H1 (cell line): ENCODE data around the gene GFPT1. TPM values are rescaled to one million over a fixed set of nuclear protein-coding genes. Genes with fewer than 3 reads are reported as not detected.

Source experiments
- CTCF ChIA-PET: fragments of 300-600 bp; sonication (Branson Sonifier 250); formaldehyde crosslinking; loops from one replicate; lab custom pipeline; 2021; ENCODE audit not compliant: partially characterized antibody; lab: Charles Lee
- POLR2A ChIA-PET: fragments of 300-600 bp; sonication (Branson Sonifier 250); formaldehyde crosslinking; loops from one replicate; lab custom pipeline; 2021; ENCODE audit warnings: inconsistent platforms; ENCODE audit not compliant: partially characterized antibody; lab: Charles Lee
- DNase-seq, 2 experiments: peaks; one replicate each; pipeline versions ENCODE4 v3.0.0 to v3.0.0-alpha.2; 2010 to 2022; ENCODE audit warnings: low spot score in 2 of 2, low read depth in 1 of 2, mixed read lengths in 1 of 2
- FAIRE-seq: peaks from 2 replicates; lab custom pipeline; 2011; peaks lifted over from hg19 to GRCh38; lab: Jason Lieb, UNC
- H2AFZ ChIP-seq: 2 replicates; pipeline ENCODE4 v1.8.1; 2012; ENCODE audit warnings: low read length, inconsistent platforms
- H2AK5ac ChIP-seq: 2 replicates; pipeline ENCODE4 v1.6.1; 2013; ENCODE audit warnings: low read depth, low read length
- H2BK120ac ChIP-seq: replicated peaks from 2 replicates; pipeline ENCODE3; 2013; ENCODE audit warnings: low read depth, low read length, inconsistent platforms
- H2BK12ac ChIP-seq: 2 replicates; pipeline ENCODE4 v1.6.1; 2013; ENCODE audit warnings: low read depth, low read length
- H2BK15ac ChIP-seq: 2 replicates; pipeline ENCODE4 v1.6.1; 2013; ENCODE audit warnings: low read length
- H2BK20ac ChIP-seq: 2 replicates; pipeline ENCODE4 v1.6.1; 2013; ENCODE audit warnings: low read length
- H2BK5ac ChIP-seq: 2 replicates; pipeline ENCODE4 v1.6.1; 2013; ENCODE audit warnings: low read depth, low read length
- H3K14ac ChIP-seq: 2 replicates; pipeline ENCODE4 v1.6.1; 2013; ENCODE audit warnings: inconsistent platforms; ENCODE audit not compliant: insufficient read length
- H3K18ac ChIP-seq: 2 replicates; pipeline ENCODE4 v1.6.1; 2013; ENCODE audit warnings: low read length; ENCODE audit errors: extremely low read depth
- H3K23ac ChIP-seq: 2 replicates; pipeline ENCODE4 v1.6.1; 2013; ENCODE audit warnings: inconsistent platforms; ENCODE audit not compliant: insufficient read length
- H3K23me2 ChIP-seq: 2 replicates; pipeline ENCODE4 v1.6.1; 2013; ENCODE audit warnings: low read depth, low read length
- H3K27ac ChIP-seq: 2 replicates; pipeline ENCODE4 v1.6.1; 2011; ENCODE audit warnings: low read depth, low read length, inconsistent platforms
- H3K27me3 ChIP-seq, 4 experiments: replicated peaks in 1 of 4; 1 replicate in 1 of 4; 2 replicates in 3 of 4; pipeline versions ENCODE4 v1.6.1 to v1.8.1; 2011 to 2013; ENCODE audit warnings: low read length in 3 of 4, mild to moderate bottlenecking in 3 of 4, inconsistent platforms in 2 of 4, mixed read lengths in 2 of 4, moderate library complexity in 1 of 4; ENCODE audit not compliant: control insufficient read depth in 3 of 4, insufficient read depth in 3 of 4; ENCODE audit errors: extremely low read depth in 1 of 4
- H3K36me3 ChIP-seq, 4 experiments: 2 replicates each; pipeline versions ENCODE4 v1.6.1 to v1.8.1; 2011 to 2013; ENCODE audit warnings: mild to moderate bottlenecking in 4 of 4, low read length in 3 of 4, moderate library complexity in 2 of 4, control low read depth in 1 of 4, inconsistent platforms in 1 of 4; ENCODE audit not compliant: insufficient read depth in 4 of 4, control insufficient read depth in 2 of 4
- H3K4ac ChIP-seq: replicated peaks from 2 replicates; pipeline ENCODE3; 2013; ENCODE audit warnings: low read length, low read depth, mixed read lengths, inconsistent platforms; ENCODE audit not compliant: insufficient read length
- H3K4me1 ChIP-seq, 4 experiments: replicated peaks in 1 of 4; 1 replicate in 1 of 4; 2 replicates in 3 of 4; pipeline versions ENCODE4 v1.6.1 to v1.8.1; 2011 to 2013; ENCODE audit warnings: low read length in 3 of 4, inconsistent platforms in 2 of 4, mixed read lengths in 1 of 4; ENCODE audit not compliant: insufficient read depth in 4 of 4, control insufficient read depth in 3 of 4
- H3K4me2 ChIP-seq, 2 experiments: 2 replicates each; pipeline versions ENCODE4 v1.6.1 to v1.8.1; 2011 to 2013; ENCODE audit warnings: low read depth in 2 of 2, low read length in 2 of 2, control low read depth in 1 of 2, inconsistent platforms in 1 of 2, mild to moderate bottlenecking in 1 of 2; ENCODE audit not compliant: insufficient read depth in 1 of 2
- H3K4me3 ChIP-seq, 4 experiments: fragments of 200-600, 300-600 bp in 1 of 4; sonication (generic), shearing (Covaris generic), sonication (Bioruptor Twin) in 1 of 4; 2 replicates each; pipeline versions ENCODE4 v1.5.1 to v1.8.1; 2011 to 2016; ENCODE audit warnings: low read length in 4 of 4, low read depth in 3 of 4, control low read depth in 2 of 4, inconsistent platforms in 2 of 4, mild to moderate bottlenecking in 2 of 4, mixed read lengths in 1 of 4, moderate library complexity in 1 of 4; ENCODE audit not compliant: insufficient read depth in 2 of 4; ENCODE audit errors: extremely low read depth in 1 of 4
- H3K56ac ChIP-seq: replicated peaks from 2 replicates; pipeline ENCODE3; 2013; ENCODE audit warnings: low read depth, mild to moderate bottlenecking, mixed read lengths, low read length, inconsistent platforms; ENCODE audit not compliant: insufficient read length
- H3K79me1 ChIP-seq: 2 replicates; pipeline ENCODE4 v1.6.1; 2013; ENCODE audit warnings: low read depth, low read length, control low read depth
- H3K79me2 ChIP-seq, 2 experiments: 2 replicates each; pipeline versions ENCODE4 v1.6.1 to v1.8.1; 2012 to 2013; ENCODE audit warnings: low read length in 2 of 2, mild to moderate bottlenecking in 2 of 2, inconsistent platforms in 1 of 2; ENCODE audit not compliant: insufficient read depth in 2 of 2, control insufficient read depth in 1 of 2
- H3K9ac ChIP-seq, 4 experiments: replicated peaks in 1 of 4; 1 replicate in 1 of 4; 2 replicates in 3 of 4; pipeline versions ENCODE4 v1.6.1 to v1.8.1; 2011 to 2013; ENCODE audit warnings: low read depth in 3 of 4, low read length in 3 of 4, control low read depth in 2 of 4, mild to moderate bottlenecking in 2 of 4, moderate library complexity in 2 of 4, inconsistent platforms in 1 of 4; ENCODE audit errors: extremely low read depth in 1 of 4
- H3K9me3 ChIP-seq, 2 experiments: 2 replicates each; pipeline versions ENCODE4 v1.6.1 to v1.8.1; 2012 to 2013; ENCODE audit warnings: mild to moderate bottlenecking in 2 of 2, moderate library complexity in 2 of 2, control low read depth in 1 of 2, inconsistent platforms in 1 of 2, low read depth in 1 of 2, low read length in 1 of 2, mixed read lengths in 1 of 2; ENCODE audit not compliant: insufficient read depth in 2 of 2
- H4K20me1 ChIP-seq, 2 experiments: replicated peaks in 1 of 2; 2 replicates each; pipeline versions ENCODE3 to v1.8.1; 2011 to 2013; ENCODE audit warnings: inconsistent platforms in 2 of 2, low read length in 2 of 2, mild to moderate bottlenecking in 1 of 2; ENCODE audit not compliant: insufficient read depth in 2 of 2, control insufficient read depth in 1 of 2
- H4K5ac ChIP-seq: 2 replicates; pipeline ENCODE4 v1.6.1; 2013; ENCODE audit warnings: low read length, low read depth, mixed read lengths, inconsistent platforms; ENCODE audit not compliant: insufficient read length
- H4K8ac ChIP-seq: 2 replicates; pipeline ENCODE4 v1.8.0; 2013; ENCODE audit warnings: mild to moderate bottlenecking, moderate library complexity, low read length, inconsistent platforms; ENCODE audit not compliant: insufficient read depth; ENCODE audit errors: extremely low read depth
- H4K91ac ChIP-seq: replicated peaks from 2 replicates; pipeline ENCODE3; 2013; ENCODE audit warnings: low read length, mixed read lengths, inconsistent platforms; ENCODE audit not compliant: insufficient read length
- ATF3 ChIP-seq: IDR thresholded peaks from 2 replicates; pipeline ENCODE4 v1.6.1; 2011; ENCODE audit warnings: low read depth, mild to moderate bottlenecking, low read length; ENCODE audit not compliant: insufficient read depth
- CEBPB ChIP-seq: IDR thresholded peaks from 2 replicates; pipeline ENCODE4 v1.6.1; 2012; ENCODE audit warnings: low read depth, low read length
- E2F6 ChIP-seq: IDR thresholded peaks from 2 replicates; pipeline ENCODE4 v1.6.1; 2012; ENCODE audit warnings: inconsistent platforms
- POLR2AphosphoS5 ChIP-seq: IDR thresholded peaks from 2 replicates; pipeline ENCODE4 v1.6.1; 2011; ENCODE audit warnings: low read depth, low read length
- RBBP5 ChIP-seq: IDR thresholded peaks from 2 replicates; pipeline ENCODE4 v1.7.1; 2012; ENCODE audit warnings: low read depth, mild to moderate bottlenecking, inconsistent platforms, low read length, moderate library complexity, borderline replicate concordance
- SIX5 ChIP-seq: IDR thresholded peaks from 2 replicates; pipeline ENCODE4 v1.6.1; 2011; ENCODE audit warnings: mild to moderate bottlenecking, low read depth, low read length
- WGBS, 2 experiments: shearing (Covaris generic) in 1 of 2; methylation state at CpG; one replicate each; pipeline versions ENCODE4 v1.1.6 to v1.1.7; 2013 to 2015; ENCODE audit warnings: low lambda C conversion rate in 2 of 2, mixed read lengths in 2 of 2, inconsistent platforms in 1 of 2, low coverage in 1 of 2, missing lambda C conversion rate in 1 of 2; ENCODE audit not compliant: insufficient replicate concordance in 2 of 2, insufficient coverage in 1 of 2, insufficient read length in 1 of 2; ENCODE audit errors: extremely low coverage in 1 of 2, missing lambda C conversion rate in 1 of 2; 5-methylcytosine and 5-hydroxymethylcytosine counted together
- polyA plus RNA-seq, 7 experiments: library from polyadenylated mRNA; depleted of rRNA in 3 of 7; stranded (reverse) in 5 of 7; unstranded in 2 of 7; fragments of >200 nt in 5 of 7; fragments of 200-250 nt in 2 of 7; gene quantifications; 1 replicate in 5 of 7; 2 replicates in 1 of 7; 4 replicates in 1 of 7; pipeline versions ENCODE4 v1.2.1 to v1.2.3, GENCODE V29; 2011 to 2013; ENCODE audit warnings: missing spikeins in 2 of 7, mixed read lengths in 2 of 7
- total RNA-seq: library from RNA; stranded (reverse); fragmentation: NEBNext Ultra II Directional; extraction: Animal tissue kit (Norgen Biotek cat#: 25700); gene quantifications from 2 replicates; pipeline ENCODE4 v1.2.1, GENCODE V29; 2021

Gene GFPT1
- total and polyA plus RNA-seq, 2 of the 8 experiments (the other 6 are each of a cell fraction or from before 2014, with no cell fraction given): 13.3 to 76.2 TPM

GRCh38 chr2:69298261-69298660, 88.8 kb downstream of the GFPT1 start:
- ChIA-PET CTCF (interaction anchor here (1.1 to 2.2 kb wide), 4 partner anchors 9 to 355 kb away, joined by 3 to 7 read pairs (median 5); no protein-coding TSS in a partner anchor), POLR2A (no interaction called here)
- no peaks in the 10 kb centered on the region for H3K4me1 ChIP-seq
- H3K27ac ChIP-seq: no peak overlapping the region
- no peaks in the 10 kb centered on the region for H4K20me1 ChIP-seq
- no peak for TF ChIP-seq RBBP5
- no peak for TF ChIP-seq CEBPB
- no peak for TF ChIP-seq E2F6
- TF ChIP-seq POLR2AphosphoS5: no peak
- TF ChIP-seq ATF3: no peak
- no peak for TF ChIP-seq SIX5
- H4K91ac ChIP-seq: no peak overlapping the region
- no peaks in the 10 kb centered on the region for H3K36me3 ChIP-seq
- H3K27me3 ChIP-seq: no peaks in the 10 kb centered on the region
- no peak overlapping the region for H2BK5ac ChIP-seq
- no peak overlapping the region for H2BK15ac ChIP-seq
- 80% methylated on average over 7 of the region's 7 CpGs; no CpG with 5 or more reads in 1 of the 2 experiments for WGBS, 2 experiments
- H2BK12ac ChIP-seq: no peak overlapping the region
- H3K79me1 ChIP-seq: no peaks in the 10 kb centered on the region
- no peak overlapping the region for H3K18ac ChIP-seq
- H2AK5ac ChIP-seq: no peak overlapping the region
- no peak overlapping the region for H3K14ac ChIP-seq
- no peak overlapping the region for H3K4ac ChIP-seq
- no peak overlapping the region for H4K5ac ChIP-seq
- peak overlapping the region; percentile 29; the same call in 1 of the 2 replicates for H4K8ac ChIP-seq
- no peak overlapping the region for H2AFZ ChIP-seq
- H3K4me3 ChIP-seq: no peak overlapping the region
- H3K56ac ChIP-seq: no peak overlapping the region
- no peak overlapping the region for H3K23ac ChIP-seq
- no peak for FAIRE-seq
- H3K9ac ChIP-seq: no peak overlapping the region
- no peak overlapping the region for H3K4me2 ChIP-seq
- no peak overlapping the region for H2BK120ac ChIP-seq
- H3K79me2 ChIP-seq: no peaks in the 10 kb centered on the region
- no peaks in the 10 kb centered on the region for H3K23me2 ChIP-seq
- DNase-seq: no peak
- H3K9me3 ChIP-seq: no peaks in the 10 kb centered on the region
- H2BK20ac ChIP-seq: no peak overlapping the region
